HepG2 (cell line): Measurements from ENCODE around the gene SUOX. TPM values are rescaled to one million over a fixed set of nuclear protein-coding genes. Genes with fewer than 3 reads are reported as not detected.
A peak's percentile ranks its signal among the peaks of the same experiment; 100 is the strongest.

Experiments
- ATAC-seq: fragments of 200-7000 bp; cut with Tn5 transposase; 3 replicates; pipeline ENCODE4 v1.9.1; 2020; ENCODE audit warnings: mild to moderate bottlenecking, moderate library complexity
- BruUV-seq: library from RNA; stranded (reverse); fragments of 400-500 nt; replicated peaks from 2 replicates; lab custom pipeline; 2021; lab: Mats Ljungman, UMichigan
- CTCF ChIA-PET: fragments of 300-600 bp; formaldehyde crosslinking; extraction: SDS; loops from one replicate; lab custom pipeline; 2021; ENCODE audit warnings: low total read pairs, inconsistent platforms, low intra/inter-chr PET ratio; lab: Yijun Ruan, JAX
- POLR2A ChIA-PET: fragments of 350-600 bp; sonication (Branson Sonifier 250); formaldehyde crosslinking; loops from one replicate; lab custom pipeline; 2020; ENCODE audit warnings: antibody characterized with exemption, inconsistent platforms; lab: Yijun Ruan, JAX
- DNase-seq: peaks from one replicate; pipeline ENCODE4 v3.0.0-alpha.2; 2015; ENCODE audit warnings: low spot score
- FAIRE-seq: peaks from 3 replicates; lab custom pipeline; 2011; peaks lifted over from hg19 to GRCh38; lab: Jason Lieb, UNC
- H2AFZ ChIP-seq: one replicate; pipeline ENCODE4 v1.6.1; 2011; ENCODE audit warnings: low read length, inconsistent platforms
- H3K27ac ChIP-seq: fragments of 300-600 bp; 3 replicates; pipeline ENCODE4 v1.8.0; 2011; ENCODE audit warnings: mixed run types, mild to moderate bottlenecking, mixed read lengths, low read length, inconsistent platforms; ENCODE audit not compliant: insufficient read depth; ENCODE audit errors: extremely low read length
- H3K27me3 ChIP-seq, 2 experiments: fragments of 200-600 bp in 1 of 2; 2 replicates in 1 of 2; 3 replicates in 1 of 2; pipeline versions ENCODE4 v1.6.0 to v1.8.0; 2011; ENCODE audit warnings: low read length in 2 of 2, mild to moderate bottlenecking in 2 of 2, moderate library complexity in 2 of 2, inconsistent platforms in 1 of 2; ENCODE audit not compliant: insufficient read depth in 2 of 2, control insufficient read depth in 1 of 2
- H3K36me3 ChIP-seq, 2 experiments: fragments of 200-600 bp in 1 of 2; replicated peaks in 1 of 2; 2 replicates in 1 of 2; 3 replicates in 1 of 2; pipeline versions ENCODE4 v1.5.1 to v1.8.0; 2011; ENCODE audit warnings: low read length in 2 of 2, inconsistent platforms in 1 of 2; ENCODE audit not compliant: insufficient read depth in 2 of 2, control insufficient read depth in 1 of 2
- H3K4me1 ChIP-seq: 2 replicates; pipeline ENCODE4 v1.5.1; 2012; ENCODE audit warnings: low read length, inconsistent platforms; ENCODE audit not compliant: insufficient read depth
- H3K4me2 ChIP-seq: 2 replicates; pipeline ENCODE4 v1.6.0; 2011; ENCODE audit warnings: low read depth, low read length, inconsistent platforms
- H3K4me3 ChIP-seq, 3 experiments: fragments of 200-600 bp in 1 of 3; sonication (generic), shearing (Covaris generic) in 1 of 3; replicated peaks in 1 of 3; 2 replicates each; pipeline ENCODE4 v1.5.1; 2011 to 2016; ENCODE audit warnings: low read length in 3 of 3, inconsistent platforms in 2 of 3, low read depth in 2 of 3, mild to moderate bottlenecking in 2 of 3, control low read depth in 1 of 3, mixed read lengths in 1 of 3; ENCODE audit not compliant: insufficient read depth in 1 of 3
- H3K79me2 ChIP-seq: one replicate; pipeline ENCODE4 v1.6.1; 2011; ENCODE audit warnings: low read length, inconsistent platforms; ENCODE audit not compliant: insufficient read depth
- H3K9ac ChIP-seq: 2 replicates; pipeline ENCODE4 v1.6.0; 2011; ENCODE audit warnings: mild to moderate bottlenecking, low read depth, low read length, inconsistent platforms; ENCODE audit not compliant: insufficient read depth
- H3K9me3 ChIP-seq: 2 replicates; pipeline ENCODE4 v1.5.1; 2012; ENCODE audit warnings: mild to moderate bottlenecking, low read length
- H4K20me1 ChIP-seq: 2 replicates; pipeline ENCODE4 v1.6.0; 2011; ENCODE audit warnings: inconsistent platforms, mild to moderate bottlenecking, low read length, moderate library complexity; ENCODE audit not compliant: insufficient read depth
- CTCF ChIP-seq: sonication (generic); formaldehyde crosslinking; IDR thresholded peaks from 2 replicates; pipeline ENCODE4 v1.5.0; 2020; ENCODE audit warnings: mild to moderate bottlenecking, missing genetic modification reagents, moderate library complexity
- DRAP1 ChIP-seq: IDR thresholded peaks from 2 replicates; pipeline ENCODE4 v1.6.1; 2016; ENCODE audit warnings: missing genetic modification reagents, missing compliant biosample characterization
- FOSL2 ChIP-seq: sonication (generic); formaldehyde crosslinking; IDR thresholded peaks from 2 replicates; pipeline ENCODE4 v1.4.0; 2020; ENCODE audit warnings: missing genetic modification reagents
- HNRNPH1 ChIP-seq: fragments of 200-400 bp; formaldehyde crosslinking; optimal IDR thresholded peaks from 2 replicates; pipeline ENCODE3; 2017; ENCODE audit warnings: mild to moderate bottlenecking, low read depth, low read length
- KMT2A ChIP-seq: sonication (generic); formaldehyde crosslinking; IDR thresholded peaks from 2 replicates; pipeline ENCODE4 v1.4.0; 2020; ENCODE audit warnings: missing genetic modification reagents
- SIN3A ChIP-seq: IDR thresholded peaks from 2 replicates; pipeline ENCODE4 v1.6.1; 2011; ENCODE audit warnings: low read depth, mild to moderate bottlenecking, control low read depth, low read length, borderline replicate concordance
- SMC3 ChIP-seq: IDR thresholded peaks from 2 replicates; pipeline ENCODE4 v1.6.1; 2011; ENCODE audit warnings: low read length, improper control_type of control experiment
- SP4 ChIP-seq: sonication (generic); formaldehyde crosslinking; IDR thresholded peaks from 2 replicates; pipeline ENCODE4 v1.8.1; 2023; ENCODE audit warnings: mild to moderate bottlenecking, missing genetic modification reagents
- STAG1 ChIP-seq: sonication (generic); formaldehyde crosslinking; IDR thresholded peaks from 2 replicates; pipeline ENCODE4 v1.4.0; 2020; ENCODE audit warnings: missing genetic modification reagents
- ZMAT5 ChIP-seq: sonication (generic); formaldehyde crosslinking; IDR thresholded peaks from 2 replicates; pipeline ENCODE4 v1.5.0; 2020; ENCODE audit warnings: mild to moderate bottlenecking, low read depth, missing genetic modification reagents, borderline replicate concordance
- ZNF564 ChIP-seq: sonication (generic); formaldehyde crosslinking; IDR thresholded peaks from 2 replicates; pipeline ENCODE4 v1.8.1; 2023; ENCODE audit warnings: mild to moderate bottlenecking, missing genetic modification reagents
- ZNF766 ChIP-seq: sonication (generic); formaldehyde crosslinking; IDR thresholded peaks from 2 replicates; pipeline ENCODE4 v1.5.0; 2020; ENCODE audit warnings: missing genetic modification reagents, borderline replicate concordance
- ZSCAN31 ChIP-seq: sonication (generic); formaldehyde crosslinking; IDR thresholded peaks from 2 replicates; pipeline ENCODE4 v1.5.0; 2020; ENCODE audit warnings: low read depth, mild to moderate bottlenecking, missing genetic modification reagents
- WGBS: methylation state at CpG from one replicate; pipeline ENCODE4 v1.1.6; 2017; ENCODE audit warnings: low lambda C conversion rate; 5-methylcytosine and 5-hydroxymethylcytosine counted together
- in situ Hi-C: cut with HindIII; loops from 2 replicates; pipeline ENCODE4 v1.10.0; 2017; ENCODE audit warnings: low pct_unique_long_range_greater_than_20kb; ENCODE audit not compliant: extremely low pct_ligation_motif_present
- intact Hi-C: fragments of 100-400 bp; cut with micrococcal nuclease; formaldehyde crosslinking; loops from one replicate; pipeline ENCODE4 v1.10.0; 2022; ENCODE audit not compliant: unreplicated experiment
- polyA plus RNA-seq, 8 experiments: library from polyadenylated mRNA; depleted of rRNA in 3 of 8; stranded (reverse) in 7 of 8; unstranded in 1 of 8; fragments of >200 nt; fragmentation: Illumina TruSeq in 4 of 8; extraction: Trizol in 4 of 8; gene quantifications; 2 replicates each; pipeline versions ENCODE4 v1.2.1 to v1.2.3, GENCODE V29; 2011 to 2016; ENCODE audit warnings: low read depth in 4 of 8, missing spikeins in 1 of 8, mixed read lengths in 1 of 8; ENCODE audit not compliant: insufficient read depth in 1 of 8
- total RNA-seq, 5 experiments: library from RNA; depleted of rRNA; stranded (reverse); fragments of >200 nt; fragmentation: Illumina TruSeq; extraction: Trizol; gene quantifications; 2 replicates each; pipeline ENCODE4 v1.2.3, GENCODE V29; 2016; ENCODE audit warnings: low read depth in 1 of 5

SUOX gene
- total and polyA plus RNA-seq, 2 of the 13 experiments (the other 11 are each of a cell fraction or from before 2014, with no cell fraction given) = 23.9 to 25.9 TPM

GRCh38 chr12:56029666-56030293, 32.7 kb downstream of the SUOX start (continued):
- TF ChIP-seq SMC3 (peak; percentile 98), CTCF (CRISPR knock-in tag) (peak; percentile 82), STAG1 (CRISPR knock-in tag) (peak; percentile 84), KMT2A (CRISPR knock-in tag) (no peak), ZSCAN31 (CRISPR knock-in tag) (0 out of 2 replicates have a peak, but pooled peaks have one; percentile 38), FOSL2 (CRISPR knock-in tag) (0 out of 2 replicates have a peak, but pooled peaks have one; percentile 10)
- TF ChIP-seq, all 625 proteins: peak for 19

GRCh38 chr12:56031987-56032386, 34.9 kb downstream of the SUOX start:
- BruUV-seq = no TSS peak
- no peak for FAIRE-seq
- DNase-seq = no peak
- H4K20me1 ChIP-seq = no peaks in the 10 kb centered on the region
- ChIA-PET CTCF (no interaction called here), POLR2A (interaction anchor here (3.9 kb wide), 1 partner anchor 36 kb away, joined by 35 read pairs; the partner anchor contains the start of gene SUOX)
- H3K36me3 ChIP-seq = peaks cover 0 to 34% of the 10 kb centered on the region in 2 experiments; a peak in 4 of 5 replicates
- H3K9ac ChIP-seq = no peak overlapping the region
- peaks cover 13% of the 10 kb centered on the region for H3K4me1 ChIP-seq
- no peak for TF ChIP-seq SP4 (CRISPR knock-in tag)
- TF ChIP-seq ZNF564 (CRISPR knock-in tag) = no peak
- TF ChIP-seq SIN3A = no peak
- no peak for TF ChIP-seq DRAP1 (CRISPR knock-in tag)
- no peak for TF ChIP-seq ZMAT5 (CRISPR knock-in tag)
- TF ChIP-seq HNRNPH1 = no peak
- TF ChIP-seq ZNF766 (CRISPR knock-in tag) = no peak
- H3K4me2 ChIP-seq = no peak overlapping the region
- no peaks in the 10 kb centered on the region for H3K27me3 ChIP-seq
- ATAC-seq = no peak
- no peak overlapping the region for H3K4me3 ChIP-seq
- H3K27ac ChIP-seq = no peak overlapping the region
- no peak overlapping the region for H2AFZ ChIP-seq
- 89% methylated on average over 1 of the region's 1 CpG for WGBS
- intact Hi-C loops = no loop called here
- H3K9me3 ChIP-seq = no peaks in the 10 kb centered on the region
- in situ Hi-C loops = loop anchor here (5.0 to 10.0 kb wide), 3 partner anchors 35 to 295 kb away; partner anchors contain the start of genes RAB5B and SUOX
- H3K79me2 ChIP-seq = no peaks in the 10 kb centered on the region
